DOHH2 (cell line): ENCODE data around the gene WDR19.

Source experiments
- CTCF ChIP-seq: fragments of 200-600 bp; sonication (generic); IDR thresholded peaks from one replicate; pipeline ENCODE4 v1.5.1; 2014; ENCODE audit warnings: antibody characterized with exemption, mild to moderate bottlenecking, low read depth, low read length; ENCODE audit not compliant: poor library complexity, severe bottlenecking
- EZH2phosphoT487 ChIP-seq: fragments of 200-600 bp; sonication (generic); IDR thresholded peaks from 2 replicates; pipeline ENCODE4 v1.6.1; 2017; ENCODE audit warnings: borderline replicate concordance, mild to moderate bottlenecking, antibody characterized with exemption, low read length, moderate library complexity, mixed read lengths

DNA sequence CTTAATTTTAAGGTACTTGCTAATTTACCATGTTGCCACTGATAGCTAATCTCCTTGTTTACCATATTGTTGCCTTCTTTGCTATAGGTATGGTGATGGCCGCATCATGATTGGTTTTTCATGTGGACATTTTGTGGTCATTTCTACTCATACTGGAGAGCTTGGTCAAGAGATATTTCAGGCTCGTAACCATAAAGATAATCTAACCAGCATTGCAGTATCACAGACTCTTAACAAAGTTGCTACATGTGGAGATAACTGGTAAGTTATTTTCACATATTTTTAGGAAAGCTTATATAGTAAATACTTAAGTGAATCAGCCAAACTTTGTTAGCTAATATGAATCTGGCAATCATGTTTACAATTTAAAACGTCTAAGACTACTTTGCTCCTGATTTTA lies 23.1 kb downstream of the WDR19 start:
- TF ChIP-seq CTCF (no peak), EZH2phosphoT487 (no peak)
